H1 (cell line): ENCODE results near the gene CHST2. TPM values are rescaled to one million over a fixed set of nuclear protein-coding genes. Genes with fewer than 3 reads are reported as not detected.

Source experiments
- CTCF ChIA-PET: fragments of 300-600 bp; sonication (Branson Sonifier 250); formaldehyde crosslinking; loops from one replicate; lab custom pipeline; 2021; ENCODE audit not compliant: partially characterized antibody; lab: Charles Lee
- POLR2A ChIA-PET: fragments of 300-600 bp; sonication (Branson Sonifier 250); formaldehyde crosslinking; loops from one replicate; lab custom pipeline; 2021; ENCODE audit warnings: inconsistent platforms; ENCODE audit not compliant: partially characterized antibody; lab: Charles Lee
- DNase-seq, 2 experiments: peaks; one replicate each; pipeline versions ENCODE4 v3.0.0 to v3.0.0-alpha.2; 2010 to 2022; ENCODE audit warnings: low spot score in 2 of 2, low read depth in 1 of 2, mixed read lengths in 1 of 2
- FAIRE-seq: peaks from 2 replicates; lab custom pipeline; 2011; peaks lifted over from hg19 to GRCh38; lab: Jason Lieb, UNC
- H2AFZ ChIP-seq: 2 replicates; pipeline ENCODE4 v1.8.1; 2012; ENCODE audit warnings: low read length, inconsistent platforms
- H2AK5ac ChIP-seq: 2 replicates; pipeline ENCODE4 v1.6.1; 2013; ENCODE audit warnings: low read depth, low read length
- H2BK120ac ChIP-seq: replicated peaks from 2 replicates; pipeline ENCODE3; 2013; ENCODE audit warnings: low read depth, low read length, inconsistent platforms
- H2BK12ac ChIP-seq: 2 replicates; pipeline ENCODE4 v1.6.1; 2013; ENCODE audit warnings: low read depth, low read length
- H2BK15ac ChIP-seq: 2 replicates; pipeline ENCODE4 v1.6.1; 2013; ENCODE audit warnings: low read length
- H2BK20ac ChIP-seq: 2 replicates; pipeline ENCODE4 v1.6.1; 2013; ENCODE audit warnings: low read length
- H2BK5ac ChIP-seq: 2 replicates; pipeline ENCODE4 v1.6.1; 2013; ENCODE audit warnings: low read depth, low read length
- H3K14ac ChIP-seq: 2 replicates; pipeline ENCODE4 v1.6.1; 2013; ENCODE audit warnings: inconsistent platforms; ENCODE audit not compliant: insufficient read length
- H3K18ac ChIP-seq: 2 replicates; pipeline ENCODE4 v1.6.1; 2013; ENCODE audit warnings: low read length; ENCODE audit errors: extremely low read depth
- H3K23ac ChIP-seq: 2 replicates; pipeline ENCODE4 v1.6.1; 2013; ENCODE audit warnings: inconsistent platforms; ENCODE audit not compliant: insufficient read length
- H3K23me2 ChIP-seq: 2 replicates; pipeline ENCODE4 v1.6.1; 2013; ENCODE audit warnings: low read depth, low read length
- H3K27ac ChIP-seq: 2 replicates; pipeline ENCODE4 v1.6.1; 2011; ENCODE audit warnings: low read depth, low read length, inconsistent platforms
- H3K27me3 ChIP-seq, 4 experiments: replicated peaks in 1 of 4; 1 replicate in 1 of 4; 2 replicates in 3 of 4; pipeline versions ENCODE4 v1.6.1 to v1.8.1; 2011 to 2013; ENCODE audit warnings: low read length in 3 of 4, mild to moderate bottlenecking in 3 of 4, inconsistent platforms in 2 of 4, mixed read lengths in 2 of 4, moderate library complexity in 1 of 4; ENCODE audit not compliant: control insufficient read depth in 3 of 4, insufficient read depth in 3 of 4; ENCODE audit errors: extremely low read depth in 1 of 4
- H3K36me3 ChIP-seq, 4 experiments: 2 replicates each; pipeline versions ENCODE4 v1.6.1 to v1.8.1; 2011 to 2013; ENCODE audit warnings: mild to moderate bottlenecking in 4 of 4, low read length in 3 of 4, moderate library complexity in 2 of 4, control low read depth in 1 of 4, inconsistent platforms in 1 of 4; ENCODE audit not compliant: insufficient read depth in 4 of 4, control insufficient read depth in 2 of 4
- H3K4ac ChIP-seq: replicated peaks from 2 replicates; pipeline ENCODE3; 2013; ENCODE audit warnings: low read length, low read depth, mixed read lengths, inconsistent platforms; ENCODE audit not compliant: insufficient read length
- H3K4me1 ChIP-seq, 4 experiments: replicated peaks in 1 of 4; 1 replicate in 1 of 4; 2 replicates in 3 of 4; pipeline versions ENCODE4 v1.6.1 to v1.8.1; 2011 to 2013; ENCODE audit warnings: low read length in 3 of 4, inconsistent platforms in 2 of 4, mixed read lengths in 1 of 4; ENCODE audit not compliant: insufficient read depth in 4 of 4, control insufficient read depth in 3 of 4
- H3K4me2 ChIP-seq, 2 experiments: 2 replicates each; pipeline versions ENCODE4 v1.6.1 to v1.8.1; 2011 to 2013; ENCODE audit warnings: low read depth in 2 of 2, low read length in 2 of 2, control low read depth in 1 of 2, inconsistent platforms in 1 of 2, mild to moderate bottlenecking in 1 of 2; ENCODE audit not compliant: insufficient read depth in 1 of 2
- H3K4me3 ChIP-seq, 4 experiments: fragments of 200-600, 300-600 bp in 1 of 4; sonication (generic), shearing (Covaris generic), sonication (Bioruptor Twin) in 1 of 4; 2 replicates each; pipeline versions ENCODE4 v1.5.1 to v1.8.1; 2011 to 2016; ENCODE audit warnings: low read length in 4 of 4, low read depth in 3 of 4, control low read depth in 2 of 4, inconsistent platforms in 2 of 4, mild to moderate bottlenecking in 2 of 4, mixed read lengths in 1 of 4, moderate library complexity in 1 of 4; ENCODE audit not compliant: insufficient read depth in 2 of 4; ENCODE audit errors: extremely low read depth in 1 of 4
- H3K56ac ChIP-seq: replicated peaks from 2 replicates; pipeline ENCODE3; 2013; ENCODE audit warnings: low read depth, mild to moderate bottlenecking, mixed read lengths, low read length, inconsistent platforms; ENCODE audit not compliant: insufficient read length
- H3K79me1 ChIP-seq: 2 replicates; pipeline ENCODE4 v1.6.1; 2013; ENCODE audit warnings: low read depth, low read length, control low read depth
- H3K79me2 ChIP-seq, 2 experiments: 2 replicates each; pipeline versions ENCODE4 v1.6.1 to v1.8.1; 2012 to 2013; ENCODE audit warnings: low read length in 2 of 2, mild to moderate bottlenecking in 2 of 2, inconsistent platforms in 1 of 2; ENCODE audit not compliant: insufficient read depth in 2 of 2, control insufficient read depth in 1 of 2
- H3K9ac ChIP-seq, 4 experiments: replicated peaks in 1 of 4; 1 replicate in 1 of 4; 2 replicates in 3 of 4; pipeline versions ENCODE4 v1.6.1 to v1.8.1; 2011 to 2013; ENCODE audit warnings: low read depth in 3 of 4, low read length in 3 of 4, control low read depth in 2 of 4, mild to moderate bottlenecking in 2 of 4, moderate library complexity in 2 of 4, inconsistent platforms in 1 of 4; ENCODE audit errors: extremely low read depth in 1 of 4
- H3K9me3 ChIP-seq, 2 experiments: 2 replicates each; pipeline versions ENCODE4 v1.6.1 to v1.8.1; 2012 to 2013; ENCODE audit warnings: mild to moderate bottlenecking in 2 of 2, moderate library complexity in 2 of 2, control low read depth in 1 of 2, inconsistent platforms in 1 of 2, low read depth in 1 of 2, low read length in 1 of 2, mixed read lengths in 1 of 2; ENCODE audit not compliant: insufficient read depth in 2 of 2
- H4K20me1 ChIP-seq, 2 experiments: replicated peaks in 1 of 2; 2 replicates each; pipeline versions ENCODE3 to v1.8.1; 2011 to 2013; ENCODE audit warnings: inconsistent platforms in 2 of 2, low read length in 2 of 2, mild to moderate bottlenecking in 1 of 2; ENCODE audit not compliant: insufficient read depth in 2 of 2, control insufficient read depth in 1 of 2
- H4K5ac ChIP-seq: 2 replicates; pipeline ENCODE4 v1.6.1; 2013; ENCODE audit warnings: low read length, low read depth, mixed read lengths, inconsistent platforms; ENCODE audit not compliant: insufficient read length
- H4K8ac ChIP-seq: 2 replicates; pipeline ENCODE4 v1.8.0; 2013; ENCODE audit warnings: mild to moderate bottlenecking, moderate library complexity, low read length, inconsistent platforms; ENCODE audit not compliant: insufficient read depth; ENCODE audit errors: extremely low read depth
- H4K91ac ChIP-seq: replicated peaks from 2 replicates; pipeline ENCODE3; 2013; ENCODE audit warnings: low read length, mixed read lengths, inconsistent platforms; ENCODE audit not compliant: insufficient read length
- BRCA1 ChIP-seq: IDR thresholded peaks from 2 replicates; pipeline ENCODE4 v1.6.1; 2012; ENCODE audit warnings: low read depth, low read length, improper control_type of control experiment
- CREB1 ChIP-seq: IDR thresholded peaks from 2 replicates; pipeline ENCODE4 v1.6.1; 2012; ENCODE audit warnings: inconsistent platforms
- CTBP2 ChIP-seq: IDR thresholded peaks from 2 replicates; pipeline ENCODE4 v1.7.0; 2011; ENCODE audit warnings: borderline replicate concordance, mild to moderate bottlenecking, moderate library complexity, mixed read lengths, low read length; ENCODE audit not compliant: insufficient read depth, insufficient read length
- EZH2 ChIP-seq: fragments of 200-600 bp; sonication (generic); IDR thresholded peaks from 2 replicates; pipeline ENCODE4 v1.7.1; 2012; ENCODE audit warnings: low read depth, mild to moderate bottlenecking, moderate library complexity, low read length, inconsistent platforms; ENCODE audit not compliant: severe bottlenecking
- GABPA ChIP-seq: IDR thresholded peaks from 2 replicates; pipeline ENCODE4 v1.6.1; 2011; ENCODE audit warnings: mild to moderate bottlenecking, low read length, moderate library complexity, borderline replicate concordance; ENCODE audit not compliant: insufficient read depth
- HDAC2 ChIP-seq, 2 experiments: fragments of 300-600 bp in 1 of 2; sonication (generic) in 1 of 2; IDR thresholded peaks; 2 replicates each; pipeline ENCODE4 v1.6.1; 2011 to 2012; ENCODE audit warnings: low read depth in 2 of 2, low read length in 2 of 2, mild to moderate bottlenecking in 2 of 2, moderate library complexity in 2 of 2, borderline replicate concordance in 1 of 2, inconsistent platforms in 1 of 2
- KDM5A ChIP-seq: fragments of 200-600 bp; IDR thresholded peaks from 2 replicates; pipeline ENCODE4 v1.7.1; 2012; ENCODE audit warnings: mild to moderate bottlenecking, low read length, inconsistent platforms, mixed read lengths
- POLR2A ChIP-seq, 2 experiments: IDR thresholded peaks; 1 replicate in 1 of 2; 2 replicates in 1 of 2; pipeline ENCODE4 v1.6.1; 2011; ENCODE audit warnings: low read depth in 2 of 2, low read length in 2 of 2, mild to moderate bottlenecking in 2 of 2; ENCODE audit errors: control extremely low read depth in 1 of 2
- SP4 ChIP-seq: IDR thresholded peaks from 2 replicates; pipeline ENCODE4 v1.6.1; 2012; ENCODE audit warnings: low read length, inconsistent platforms
- SRF ChIP-seq: IDR thresholded peaks from 2 replicates; pipeline ENCODE4 v1.6.1; 2011; ENCODE audit warnings: mild to moderate bottlenecking, low read depth, low read length, moderate library complexity
- TCF12 ChIP-seq: IDR thresholded peaks from 2 replicates; pipeline ENCODE4 v1.6.1; 2011; ENCODE audit warnings: low read depth, mild to moderate bottlenecking, low read length
- WGBS, 2 experiments: shearing (Covaris generic) in 1 of 2; methylation state at CpG; one replicate each; pipeline versions ENCODE4 v1.1.6 to v1.1.7; 2013 to 2015; ENCODE audit warnings: low lambda C conversion rate in 2 of 2, mixed read lengths in 2 of 2, inconsistent platforms in 1 of 2, low coverage in 1 of 2, missing lambda C conversion rate in 1 of 2; ENCODE audit not compliant: insufficient replicate concordance in 2 of 2, insufficient coverage in 1 of 2, insufficient read length in 1 of 2; ENCODE audit errors: extremely low coverage in 1 of 2, missing lambda C conversion rate in 1 of 2; 5-methylcytosine and 5-hydroxymethylcytosine counted together
- polyA plus RNA-seq, 7 experiments: library from polyadenylated mRNA; depleted of rRNA in 3 of 7; stranded (reverse) in 5 of 7; unstranded in 2 of 7; fragments of >200 nt in 5 of 7; fragments of 200-250 nt in 2 of 7; gene quantifications; 1 replicate in 5 of 7; 2 replicates in 1 of 7; 4 replicates in 1 of 7; pipeline versions ENCODE4 v1.2.1 to v1.2.3, GENCODE V29; 2011 to 2013; ENCODE audit warnings: missing spikeins in 2 of 7, mixed read lengths in 2 of 7
- total RNA-seq: library from RNA; stranded (reverse); fragmentation: NEBNext Ultra II Directional; extraction: Animal tissue kit (Norgen Biotek cat#: 25700); gene quantifications from 2 replicates; pipeline ENCODE4 v1.2.1, GENCODE V29; 2021
- TF ChIP-seq, protein P1 (sequence below): IDR thresholded peaks from 2 replicates; pipeline ENCODE4 v1.6.1; 2012; ENCODE audit warnings: inconsistent platforms

CHST2 gene
- total and polyA plus RNA-seq, 2 of the 8 experiments (the other 6 are each of a cell fraction or from before 2014, with no cell fraction given) = 3.2 to 15.1 TPM

DNA sequence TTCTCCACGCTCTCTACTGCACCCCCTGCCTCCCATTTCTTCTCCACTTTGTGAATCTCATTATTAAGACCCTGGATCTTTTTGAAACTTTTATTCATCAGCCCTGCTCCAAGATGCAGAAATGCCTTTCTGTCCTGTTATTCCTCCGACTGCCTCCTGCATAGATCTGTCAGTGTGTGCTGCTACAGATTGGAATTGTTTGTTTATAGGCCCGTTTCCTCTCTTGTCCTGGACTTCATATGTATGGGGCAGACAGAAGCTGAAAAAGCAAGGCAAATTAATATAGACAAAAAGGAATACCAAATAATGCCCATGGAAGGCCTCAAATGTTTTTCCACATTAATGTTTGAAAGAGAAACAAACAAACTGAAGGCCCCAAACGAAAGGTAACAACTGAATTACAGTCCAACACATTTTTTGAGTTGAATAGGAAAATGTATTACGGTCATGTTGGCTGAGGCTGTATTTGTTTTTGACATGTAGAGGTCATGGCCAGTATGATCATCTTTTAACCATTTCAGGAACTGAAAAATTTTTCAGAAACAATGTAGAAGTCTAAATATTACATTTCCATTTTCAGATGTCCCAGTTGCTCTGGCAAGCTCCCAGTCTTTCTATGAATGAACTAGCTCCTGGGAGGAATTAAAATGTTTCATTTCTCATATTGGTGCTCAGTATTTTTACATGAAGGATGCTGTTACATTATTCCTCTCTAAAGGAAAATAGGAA lies 8.8 kb downstream of the CHST2 start:
- Histone ChIP-seq H3K56ac (no peak overlapping the region), H2AK5ac (no peak overlapping the region), H2BK15ac (no peak overlapping the region), H3K9me3 (no peaks in the 10 kb centered on the region; a peak in 1 of 4 replicates), H3K9ac (no peak overlapping the region), H4K5ac (no peak overlapping the region), H2AFZ (no peak overlapping the region), H3K14ac (no peak overlapping the region), H2BK12ac (no peak overlapping the region), H3K23me2 (no peaks in the 10 kb centered on the region), H3K79me1 (no peaks in the 10 kb centered on the region), H3K4me3 (no peak overlapping the region), H3K4ac (no peak overlapping the region), H3K36me3 (no peaks in the 10 kb centered on the region), H4K8ac (no peak overlapping the region), H3K18ac (no peak overlapping the region), H4K91ac (no peak overlapping the region), H2BK120ac (no peak overlapping the region), H3K4me1 (0 out of 7 replicates have a peak, but pooled peaks cover 0 to under 1% (median 0%) of the 10 kb centered on the region in 4 experiments), H4K20me1 (no peaks in the 10 kb centered on the region), H3K4me2 (no peak overlapping the region), H3K79me2 (no peaks in the 10 kb centered on the region), H3K27me3 (no peaks in the 10 kb centered on the region), H3K27ac (no peak overlapping the region), H2BK20ac (no peak overlapping the region), H2BK5ac (no peak overlapping the region), H3K23ac (no peak overlapping the region)
- WGBS, 2 experiments = 82% methylated on average over 5 of the region's 5 CpGs; no CpG with 5 or more reads in 1 of the 2 experiments
- DNase-seq (no peak), FAIRE-seq (no peak)
- ChIA-PET POLR2A (no interaction called here), CTCF (interaction anchor here (1.5 kb wide), 1 partner anchor 520 kb away, joined by 3 read pairs; no protein-coding TSS in a partner anchor)
- TF ChIP-seq HDAC2 (IDR thresholded peaks at IDR 0.05; ENCODE audit: borderline replicate concordance in 1 of 2, low read depth in 2 of 2, low read length in 2 of 2) (no peak), SRF (no peak), CTBP2 (no peak), BRCA1 (no peak), TCF12 (no peak), CREB1 (no peak), SP4 (no peak), KDM5A (no peak), POLR2A (IDR thresholded peaks at IDR 0.05; ENCODE audit: control extremely low read depth in 1 of 2, low read depth in 2 of 2, low read length in 2 of 2) (no peak), EZH2 (no peak), GABPA (no peak)
- TF ChIP-seq, protein P1, sequence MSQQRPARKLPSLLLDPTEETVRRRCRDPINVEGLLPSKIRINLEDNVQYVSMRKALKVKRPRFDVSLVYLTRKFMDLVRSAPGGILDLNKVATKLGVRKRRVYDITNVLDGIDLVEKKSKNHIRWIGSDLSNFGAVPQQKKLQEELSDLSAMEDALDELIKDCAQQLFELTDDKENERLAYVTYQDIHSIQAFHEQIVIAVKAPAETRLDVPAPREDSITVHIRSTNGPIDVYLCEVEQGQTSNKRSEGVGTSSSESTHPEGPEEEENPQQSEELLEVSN = no peak
